Neuronal stem cell (in vitro differentiated cells): ENCODE measurements around the gene RAN.
A peak's percentile ranks its signal among the peaks of the same experiment; 100 is the strongest.
"Not testable (repeated sequence)": the region's sequence is repeated elsewhere in the genome, so short reads cannot be mapped to it uniquely, and the experiment has no call there.

Experiments used
- DNase-seq: peaks from one replicate; pipeline ENCODE4 v3.0.0-alpha.2; 2013; ENCODE audit warnings: low spot score
- H2AFZ ChIP-seq: one replicate; pipeline ENCODE4 v1.6.1; 2013; ENCODE audit warnings: mild to moderate bottlenecking, low read length, inconsistent platforms
- H2AK5ac ChIP-seq: 2 replicates; pipeline ENCODE4 v1.6.1; 2013; ENCODE audit warnings: low read depth, mild to moderate bottlenecking, inconsistent platforms, low read length, moderate library complexity, mixed read lengths
- H2BK120ac ChIP-seq: 2 replicates; pipeline ENCODE4 v1.6.1; 2013; ENCODE audit warnings: low read depth, mild to moderate bottlenecking, inconsistent platforms, low read length, moderate library complexity, mixed read lengths
- H2BK12ac ChIP-seq: one replicate; pipeline ENCODE4 v1.6.1; 2013; ENCODE audit warnings: low read length, inconsistent platforms
- H2BK15ac ChIP-seq: 2 replicates; pipeline ENCODE4 v1.6.1; 2013; ENCODE audit warnings: mild to moderate bottlenecking, low read length, inconsistent platforms, mixed read lengths
- H2BK5ac ChIP-seq: one replicate; pipeline ENCODE4 v1.6.1; 2013; ENCODE audit warnings: inconsistent platforms, mild to moderate bottlenecking, low read length, moderate library complexity
- H3K14ac ChIP-seq: one replicate; pipeline ENCODE4 v1.6.1; 2013; ENCODE audit warnings: low read length, inconsistent platforms
- H3K18ac ChIP-seq: 2 replicates; pipeline ENCODE4 v1.6.1; 2013; ENCODE audit warnings: low read length, inconsistent platforms
- H3K23ac ChIP-seq: 2 replicates; pipeline ENCODE4 v1.6.1; 2013; ENCODE audit warnings: low read depth, mild to moderate bottlenecking, mixed read lengths, low read length, inconsistent platforms; ENCODE audit not compliant: poor library complexity
- H3K27ac ChIP-seq: replicated peaks from 3 replicates; pipeline ENCODE4 v1.5.1; 2013; ENCODE audit warnings: low read length, inconsistent platforms
- H3K27me3 ChIP-seq, 3 experiments: 2 replicates each; pipeline ENCODE4 v1.6.1; 2013; ENCODE audit warnings: low read length in 3 of 3, mild to moderate bottlenecking in 2 of 3, inconsistent platforms in 1 of 3, low read depth in 1 of 3, mixed read lengths in 1 of 3, moderate library complexity in 1 of 3; ENCODE audit not compliant: control insufficient read depth in 3 of 3, insufficient read depth in 3 of 3
- H3K36me3 ChIP-seq, 2 donors: replicated peaks in 1 of 2; 2 replicates each; pipeline ENCODE4 v1.6.1; 2013; ENCODE audit warnings: low read length in 2 of 2; ENCODE audit not compliant: control insufficient read depth in 2 of 2, insufficient read depth in 2 of 2
- H3K4ac ChIP-seq: 2 replicates; pipeline ENCODE4 v1.6.1; 2013; ENCODE audit warnings: inconsistent platforms, mild to moderate bottlenecking, low read length, moderate library complexity
- H3K4me1 ChIP-seq, 2 donors: 1 replicate in 1 of 2; 2 replicates in 1 of 2; pipeline ENCODE4 v1.6.1; 2013; ENCODE audit warnings: low read length in 2 of 2, low read depth in 1 of 2; ENCODE audit not compliant: control insufficient read depth in 2 of 2, insufficient read depth in 1 of 2
- H3K4me2 ChIP-seq: one replicate; pipeline ENCODE4 v1.6.1; 2013; ENCODE audit warnings: mild to moderate bottlenecking, low read length, inconsistent platforms; ENCODE audit not compliant: insufficient read depth, poor library complexity, severe bottlenecking
- H3K4me3 ChIP-seq, 2 donors: 2 replicates each; pipeline ENCODE4 v1.5.1; 2013; ENCODE audit warnings: low read length in 2 of 2, mild to moderate bottlenecking in 2 of 2, inconsistent platforms in 1 of 2, moderate library complexity in 1 of 2
- H3K79me1 ChIP-seq: one replicate; pipeline ENCODE4 v1.6.1; 2013; ENCODE audit warnings: low read depth, mild to moderate bottlenecking, inconsistent platforms, low read length, moderate library complexity
- H3K9ac ChIP-seq: one replicate; pipeline ENCODE4 v1.6.1; 2013; ENCODE audit warnings: mild to moderate bottlenecking, low read depth, low read length, inconsistent platforms; ENCODE audit not compliant: poor library complexity
- H3K9me3 ChIP-seq, 2 donors: replicated peaks in 1 of 2; 2 replicates each; pipeline versions ENCODE3 to v1.6.1; 2013; ENCODE audit warnings: low read length in 2 of 2, mild to moderate bottlenecking in 2 of 2, inconsistent platforms in 1 of 2, low read depth in 1 of 2, mixed read lengths in 1 of 2, moderate library complexity in 1 of 2; ENCODE audit not compliant: control insufficient read depth in 2 of 2, insufficient read depth in 1 of 2
- H4K8ac ChIP-seq: one replicate; pipeline ENCODE4 v1.6.1; 2013; ENCODE audit warnings: low read depth, mild to moderate bottlenecking, inconsistent platforms, low read length, moderate library complexity
- H4K91ac ChIP-seq: one replicate; pipeline ENCODE4 v1.6.1; 2013; ENCODE audit warnings: low read length, low read depth, mild to moderate bottlenecking, inconsistent platforms; ENCODE audit not compliant: poor library complexity
- WGBS, 2 donors: extraction: QIAGEN DNeasy Blood & Tissue Kit; methylation state at CpG; one replicate each; pipeline ENCODE4 v1.1.7; 2013; ENCODE audit warnings: missing lambda C conversion rate in 2 of 2, mixed read lengths in 1 of 2; ENCODE audit not compliant: insufficient read length in 2 of 2, insufficient replicate concordance in 1 of 2; ENCODE audit errors: extremely low coverage in 2 of 2; 5-methylcytosine and 5-hydroxymethylcytosine counted together

RAN gene

DNA sequence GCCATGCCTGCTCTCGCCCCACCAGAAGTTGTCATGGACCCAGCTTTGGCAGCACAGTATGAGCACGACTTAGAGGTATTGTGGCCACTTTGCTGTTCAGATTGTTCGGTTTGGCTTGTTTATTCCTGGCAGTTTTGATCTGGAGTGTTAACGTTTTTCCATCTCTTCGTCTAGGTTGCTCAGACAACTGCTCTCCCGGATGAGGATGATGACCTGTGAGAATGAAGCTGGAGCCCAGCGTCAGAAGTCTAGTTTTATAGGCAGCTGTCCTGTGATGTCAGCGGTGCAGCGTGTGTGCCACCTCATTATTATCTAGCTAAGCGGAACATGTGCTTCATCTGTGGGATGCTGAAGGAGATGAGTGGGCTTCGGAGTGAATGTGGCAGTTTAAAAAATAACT is 3.8 kb downstream of the RAN start:
- H4K8ac ChIP-seq, H3K23ac ChIP-seq, H3K9ac ChIP-seq, DNase-seq, H3K27ac ChIP-seq, H2BK15ac ChIP-seq, H2BK120ac ChIP-seq, H3K4ac ChIP-seq, H2BK5ac ChIP-seq, H3K14ac ChIP-seq, H2BK12ac ChIP-seq, H3K4me3 ChIP-seq, H3K18ac ChIP-seq, H2AK5ac ChIP-seq, H3K9me3 ChIP-seq, H2AFZ ChIP-seq, H4K91ac ChIP-seq, H3K79me1 ChIP-seq, H3K4me2 ChIP-seq, H3K27me3 ChIP-seq: not testable (repeated sequence)
- H3K36me3 ChIP-seq = peaks cover 29 to 56% of the 10 kb centered on the region in 2 donors
- H3K4me1 ChIP-seq = peaks cover 3 to 14% of the 10 kb centered on the region in 2 donors
- no CpG with 5 or more reads among the region's 11 CpGs for WGBS, 2 donors

DNA sequence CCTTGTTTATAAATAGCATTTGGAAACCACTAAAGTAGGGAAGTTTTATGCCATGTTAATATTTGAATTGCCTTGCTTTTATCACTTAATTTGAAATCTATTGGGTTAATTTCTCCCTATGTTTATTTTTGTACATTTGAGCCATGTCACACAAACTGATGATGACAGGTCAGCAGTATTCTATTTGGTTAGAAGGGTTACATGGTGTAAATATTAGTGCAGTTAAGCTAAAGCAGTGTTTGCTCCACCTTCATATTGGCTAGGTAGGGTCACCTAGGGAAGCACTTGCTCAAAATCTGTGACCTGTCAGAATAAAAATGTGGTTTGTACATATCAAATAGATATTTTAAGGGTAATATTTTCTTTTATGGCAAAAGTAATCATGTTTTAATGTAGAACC is 4.4 kb downstream of the RAN start:
- DNase-seq = no peak
- no peak overlapping the region for H3K18ac ChIP-seq
- no peak overlapping the region for H3K14ac ChIP-seq
- no peak overlapping the region for H2AK5ac ChIP-seq
- no peak overlapping the region for H2BK5ac ChIP-seq
- H2BK120ac ChIP-seq = no peak overlapping the region
- H3K23ac ChIP-seq = no peak overlapping the region
- no peak overlapping the region for H4K91ac ChIP-seq
- no peak overlapping the region for H2BK12ac ChIP-seq
- no peak overlapping the region for H3K4me3 ChIP-seq
- H2BK15ac ChIP-seq = no peak overlapping the region
- no peaks in the 10 kb centered on the region for H3K9me3 ChIP-seq
- H4K8ac ChIP-seq = no peak overlapping the region
- H3K36me3 ChIP-seq = peaks cover 29 to 56% of the 10 kb centered on the region in 2 donors
- no peak overlapping the region for H3K9ac ChIP-seq
- peaks cover 3 to 14% of the 10 kb centered on the region in 2 donors for H3K4me1 ChIP-seq
- no peak overlapping the region for H3K27ac ChIP-seq
- H2AFZ ChIP-seq = no peak overlapping the region
- H3K4me2 ChIP-seq = no peak overlapping the region
- peaks cover 2% of the 10 kb centered on the region for H3K79me1 ChIP-seq
- H3K4ac ChIP-seq = no peak overlapping the region
- H3K27me3 ChIP-seq = no peaks in the 10 kb centered on the region

DNA sequence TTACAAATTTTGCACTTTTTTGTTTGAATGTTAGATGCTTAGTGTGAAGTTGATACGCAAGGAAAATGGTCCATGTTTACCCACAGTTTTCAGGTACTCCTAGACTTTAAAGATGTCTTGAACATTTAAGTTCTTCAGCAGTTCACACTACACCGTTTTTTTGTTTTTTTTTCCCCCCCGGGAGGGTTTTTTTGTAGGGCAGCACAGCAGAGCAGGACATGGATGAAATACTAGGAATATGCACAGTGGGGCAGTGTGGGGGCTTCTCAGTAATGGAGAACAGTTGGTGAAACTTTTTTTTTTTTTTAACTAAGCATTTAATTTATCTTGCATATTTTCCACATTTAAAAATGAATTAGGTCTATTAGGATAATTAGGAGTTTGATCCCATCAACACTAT is 4.9 kb downstream of the RAN start:
- H3K4me1 ChIP-seq = peaks cover 3 to 14% of the 10 kb centered on the region in 2 donors
- H3K18ac ChIP-seq = no peak overlapping the region
- peaks cover 2% of the 10 kb centered on the region for H3K79me1 ChIP-seq
- no peak overlapping the region for H2BK120ac ChIP-seq
- H2AK5ac ChIP-seq = no peak overlapping the region
- H3K14ac ChIP-seq = no peak overlapping the region
- H3K4me3 ChIP-seq = no peak overlapping the region
- H4K91ac ChIP-seq = no peak overlapping the region
- no peak for DNase-seq
- no peak overlapping the region for H4K8ac ChIP-seq
- no peak overlapping the region for H3K9ac ChIP-seq
- H3K27ac ChIP-seq = no peak overlapping the region
- no peak overlapping the region for H2BK5ac ChIP-seq
- no peak overlapping the region for H3K23ac ChIP-seq
- H3K27me3 ChIP-seq = no peaks in the 10 kb centered on the region
- no peaks in the 10 kb centered on the region for H3K9me3 ChIP-seq
- no peak overlapping the region for H2BK12ac ChIP-seq
- H3K36me3 ChIP-seq = peaks cover 29 to 56% of the 10 kb centered on the region in 2 donors
- no peak overlapping the region for H3K4me2 ChIP-seq
- WGBS, 2 donors = no CpG with 5 or more reads among the region's 3 CpGs
- no peak overlapping the region for H3K4ac ChIP-seq
- no peak overlapping the region for H2AFZ ChIP-seq
- no peak overlapping the region for H2BK15ac ChIP-seq

- no peak for DNase-seq
- H3K4me3 ChIP-seq = no peak overlapping the region
Measured at GRCh38 chr12:130877333-130877732, 5.5 kb downstream of the RAN start.

More at GRCh38 chr12:130877333-130877732, 5.5 kb downstream of the RAN start:
- Histone ChIP-seq H4K91ac (no peak overlapping the region), H2BK15ac (no peak overlapping the region), H4K8ac (no peak overlapping the region), H2BK120ac (no peak overlapping the region), H3K23ac (no peak overlapping the region), H3K27ac (peak overlapping the region; percentile 22), H3K4me1 (peaks cover 3 to 14% of the 10 kb centered on the region in 2 donors), H2BK5ac (no peak overlapping the region), H2AK5ac (no peak overlapping the region), H3K18ac (no peak overlapping the region), H3K4me2 (no peak overlapping the region), H3K4ac (no peak overlapping the region), H3K9me3 (no peaks in the 10 kb centered on the region), H3K36me3 (peaks cover 29 to 56% of the 10 kb centered on the region in 2 donors), H3K27me3 (no peaks in the 10 kb centered on the region), H2BK12ac (no peak overlapping the region), H3K79me1 (peaks cover 2% of the 10 kb centered on the region), H3K14ac (no peak overlapping the region), H2AFZ (no peak overlapping the region), H3K9ac (no peak overlapping the region)
- no CpG with 5 or more reads among the region's 3 CpGs for WGBS, 2 donors
